Skin of body (tissue), 2 donors: ENCODE measurements around the gene ELMO2. TPM values are rescaled to one million over a fixed set of nuclear protein-coding genes. Genes with fewer than 3 reads are reported as not detected.
A peak's percentile ranks its signal among the peaks of the same experiment; 100 is the strongest.
"Not testable (repeated sequence)": the region's sequence is repeated elsewhere in the genome, so short reads cannot be mapped to it uniquely, and the experiment has no call there.

Experiments used
- DNase-seq: peaks from one replicate; lab custom pipeline; 2025; lab: John Stamatoyannopoulos, UW
- total RNA-seq: library from RNA; depleted of rRNA; stranded (reverse); fragments of >200 nt; gene quantifications from one replicate; pipeline ENCODE4 v1.2.3, GENCODE V29; 2014

The ELMO2 gene
- total RNA-seq, 1 donor from 2014 or later = 33.5 TPM

DNA sequence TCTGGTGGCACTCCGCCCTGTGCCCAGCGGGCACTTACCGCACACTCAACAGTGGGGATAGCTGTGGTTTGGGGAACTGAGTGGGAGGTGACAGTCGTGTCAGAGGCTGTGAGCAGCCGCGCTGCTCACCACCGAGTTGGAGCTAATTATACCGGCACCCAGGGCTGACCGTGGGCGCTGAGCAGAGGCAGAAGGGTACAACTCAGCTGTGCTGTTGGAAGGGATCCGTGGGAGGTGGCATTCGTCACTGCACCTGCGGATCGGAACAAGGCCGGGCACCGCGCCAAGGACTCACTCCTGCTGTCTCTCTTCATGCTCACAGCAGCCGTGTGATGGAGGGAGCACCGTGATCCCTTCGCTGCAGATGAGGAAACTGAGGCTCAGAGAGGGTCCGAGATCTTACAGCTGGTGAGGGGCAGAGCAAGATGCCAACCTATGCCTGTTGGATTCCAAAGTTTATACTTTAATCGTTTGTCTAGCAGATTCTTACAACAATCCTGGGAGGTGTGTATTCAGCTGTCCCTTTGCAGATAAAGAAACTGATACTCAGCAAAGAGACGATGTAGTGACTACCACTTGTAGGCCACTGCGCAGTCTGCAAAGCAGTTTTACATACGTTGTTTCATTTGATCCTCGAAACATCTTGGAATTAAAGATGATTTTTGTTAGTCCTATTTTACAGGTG, 713 bp upstream of the ELMO2 start:
- DNase-seq = no peak

GRCh38 chr20:46402331-46402811, 4.0 kb downstream of the ELMO2 start:
- DNase-seq = no peak

GRCh38 chr20:46401478-46401860, 4.9 kb downstream of the ELMO2 start:
- DNase-seq = no peak

DNA sequence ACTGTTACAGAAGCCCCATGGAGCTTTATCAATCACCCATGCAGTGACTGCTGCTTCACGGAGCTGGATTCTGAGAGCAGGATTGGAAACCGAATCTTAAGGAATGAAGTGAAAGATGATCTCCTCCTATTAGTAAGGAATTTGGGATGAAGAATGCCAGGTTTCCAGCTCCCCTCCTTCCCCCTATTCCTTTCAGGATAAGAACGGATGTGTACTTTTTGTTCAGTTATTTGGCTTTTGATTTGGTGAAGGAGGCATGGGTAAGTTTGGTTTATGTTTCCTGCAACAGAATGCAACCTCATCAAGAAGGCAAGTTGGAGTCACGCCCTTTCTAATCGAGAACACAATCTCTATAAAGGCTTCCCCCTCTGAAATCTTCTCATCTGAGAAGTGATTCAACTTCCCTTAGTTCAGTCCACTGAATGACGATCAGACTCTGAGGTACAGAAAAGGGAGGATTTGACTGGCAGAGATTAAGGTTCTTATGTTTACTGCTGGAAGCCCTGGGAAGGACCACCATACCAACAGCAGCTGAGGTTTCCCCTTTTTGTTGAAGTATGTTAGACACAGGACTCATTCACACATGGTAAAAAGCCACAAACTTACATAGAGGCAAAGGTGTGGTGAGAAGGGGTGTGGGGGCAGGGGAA, 5.5 kb downstream of the ELMO2 start:
- peak; percentile 65 for DNase-seq

GRCh38 chr20:46400253-46400652, 6.2 kb downstream of the ELMO2 start:
- DNase-seq = peak; percentile 60

DNA sequence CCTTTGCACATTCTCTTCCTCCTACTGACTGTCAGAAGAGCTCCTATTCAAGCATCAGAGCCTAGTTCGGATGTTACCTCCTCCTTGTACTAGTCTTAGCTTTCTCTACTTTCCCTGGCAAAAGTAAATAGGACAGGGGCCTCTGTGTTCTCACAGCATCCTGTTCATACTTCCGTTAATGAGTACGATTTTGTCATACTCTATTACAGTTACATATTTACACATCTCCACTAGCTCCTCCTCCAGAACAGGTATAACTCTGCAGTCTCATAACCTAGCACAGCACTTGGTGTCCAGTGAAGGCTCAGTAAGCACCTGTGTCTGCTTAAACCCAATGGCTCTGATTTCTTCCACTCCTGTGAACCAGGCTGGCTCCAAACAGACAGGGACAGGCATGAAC, 7.0 kb downstream of the ELMO2 start:
- no peak for DNase-seq

- no peak for DNase-seq
These were observed 7.5 kb downstream of the ELMO2 start for GRCh38 chr20:46398963-46399362.

GRCh38 chr20:46396052-46396740, 10.2 kb downstream of the ELMO2 start:
- DNase-seq = no peak

GRCh38 chr20:46394872-46395760, 11.3 kb downstream of the ELMO2 start:
- DNase-seq = no peak

- no peak for DNase-seq
These were observed 12.4 kb downstream of the ELMO2 start for GRCh38 chr20:46393967-46394366.

DNA sequence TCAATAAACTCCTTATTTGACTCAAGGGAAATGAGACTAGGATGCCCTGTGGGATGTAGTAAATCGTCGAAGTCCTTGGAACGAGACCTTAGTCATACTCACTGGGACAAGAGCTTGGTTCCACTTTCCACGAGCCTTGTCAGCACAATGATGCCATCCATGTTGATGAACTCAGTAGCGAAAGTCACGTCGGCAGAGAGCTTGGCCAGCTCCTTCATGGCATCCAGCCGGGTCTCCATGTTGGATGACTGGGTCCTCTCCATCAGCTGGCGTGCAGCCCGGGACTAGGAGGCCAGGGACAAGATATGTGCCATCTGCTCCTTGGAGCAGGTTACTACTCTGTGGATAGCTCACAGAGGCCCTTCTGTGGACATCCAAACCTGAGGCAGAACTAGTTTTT, 17.5 kb downstream of the ELMO2 start:
- DNase-seq = no peak

DNA sequence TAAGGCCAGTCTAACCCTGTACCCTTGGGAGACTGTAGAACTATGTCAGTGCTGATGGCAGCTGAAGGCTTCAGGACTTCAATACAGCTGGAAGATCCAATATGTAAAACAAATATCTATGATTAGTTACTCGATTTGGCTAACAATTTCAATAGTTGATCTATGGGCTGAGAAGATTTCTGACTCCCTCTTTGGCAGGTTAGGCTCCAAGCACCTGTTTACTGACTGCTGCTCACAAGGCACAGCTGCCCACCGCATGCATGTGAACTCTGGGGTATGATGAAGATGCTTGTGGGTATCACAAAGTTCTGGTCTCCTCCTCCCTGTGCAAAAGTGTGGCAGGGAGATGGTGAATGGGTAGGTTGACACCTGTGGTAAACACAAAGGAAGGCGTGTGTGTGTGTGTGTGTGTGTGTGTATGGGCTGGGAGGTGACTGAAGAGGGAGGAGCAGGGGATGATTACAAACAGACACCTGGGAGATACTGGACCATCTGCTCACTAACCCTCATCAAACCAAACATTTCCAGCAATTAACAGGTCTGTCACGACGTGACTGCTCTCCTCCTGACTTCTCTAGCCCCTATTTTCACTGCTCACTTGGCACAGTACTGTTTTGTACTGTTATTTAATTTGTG, 18.1 kb downstream of the ELMO2 start:
- no peak for DNase-seq

DNA sequence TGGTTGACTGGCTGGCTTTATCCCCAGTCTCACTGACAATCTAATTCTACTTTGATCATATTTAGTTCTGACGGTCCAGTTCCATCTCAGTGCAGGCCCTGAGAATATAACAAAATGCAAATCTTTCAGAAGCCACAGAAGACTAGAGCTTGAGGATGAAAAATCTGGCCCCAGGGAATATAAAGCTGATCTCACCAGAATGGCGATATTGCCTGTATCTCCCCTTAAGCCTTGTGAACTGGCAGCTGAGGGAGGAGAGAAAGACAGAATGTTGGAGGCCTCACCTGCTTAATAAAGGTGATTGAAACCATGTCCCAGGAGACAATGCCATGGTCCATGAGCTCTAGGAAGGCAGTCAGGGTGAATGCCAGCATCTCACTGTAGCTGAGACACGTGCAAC, 19.4 kb downstream of the ELMO2 start:
- DNase-seq = not testable (repeated sequence)

GRCh38 chr20:46378412-46379009, 27.9 kb downstream of the ELMO2 start:
- no peak for DNase-seq

DNA sequence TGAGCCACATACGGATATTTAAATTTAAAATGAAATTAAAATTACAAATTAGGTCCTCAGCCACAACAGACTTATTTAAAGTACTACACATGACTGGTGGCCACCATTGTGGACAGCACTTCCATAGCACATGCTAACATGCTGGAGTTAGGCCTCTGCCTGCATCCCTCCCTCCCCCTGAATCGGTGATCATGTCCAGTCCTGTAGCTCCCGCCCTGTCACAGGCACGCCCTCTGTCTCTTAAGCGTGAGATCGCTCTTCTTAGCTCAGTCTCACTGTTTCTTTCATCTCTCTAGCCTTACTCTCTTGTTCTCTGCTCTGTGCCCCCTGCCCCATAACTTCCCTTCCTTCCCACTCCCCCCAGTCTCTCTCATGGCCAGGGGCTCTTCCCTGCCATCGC, 28.9 kb downstream of the ELMO2 start:
- no peak for DNase-seq

- no peak for DNase-seq
These were observed 30.1 kb downstream of the ELMO2 start for GRCh38 chr20:46376196-46376785.

- DNase-seq = no peak
These were observed 30.6 kb downstream of the ELMO2 start for GRCh38 chr20:46375771-46376170.

DNA sequence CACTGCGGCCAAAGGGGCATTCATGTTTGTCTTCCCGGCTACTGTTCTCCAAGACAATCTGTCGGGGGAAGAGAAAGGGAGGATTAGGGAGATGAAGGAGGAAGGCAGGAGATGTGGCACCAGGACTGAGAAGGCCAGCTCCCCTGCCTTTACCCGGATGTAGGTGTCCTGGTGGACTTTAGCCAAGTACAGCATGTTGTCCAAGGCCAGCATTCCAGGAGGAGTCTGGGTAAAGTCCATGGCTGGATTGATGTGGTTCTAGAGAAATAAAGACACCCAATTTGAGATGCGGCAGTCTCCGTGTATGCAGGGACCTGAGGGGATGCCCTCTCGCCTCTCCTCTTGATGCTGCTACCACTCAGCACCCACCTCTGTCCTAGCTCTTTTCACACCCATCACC, 32.0 kb downstream of the ELMO2 start:
- DNase-seq = no peak

GRCh38 chr20:46371656-46372055, 34.8 kb downstream of the ELMO2 start:
- no peak for DNase-seq

- DNase-seq = no peak
These were observed 37.5 kb downstream of the ELMO2 start for GRCh38 chr20:46368902-46369268.
